Neural progenitor cell (in vitro differentiated cells): ENCODE data around the gene DEAF1.
A peak's percentile ranks its signal among the peaks of the same experiment; 100 is the strongest.

ENCODE experiments used
- EZH2phosphoT487 ChIP-seq: fragments of 200-600 bp; sonication (generic); IDR thresholded peaks from 2 replicates; pipeline ENCODE4 v1.6.1; 2017; ENCODE audit warnings: antibody characterized with exemption
- TF ChIP-seq, protein P1 (sequence below): fragments of 200-600 bp; sonication (generic); IDR thresholded peaks from 2 replicates; pipeline ENCODE4 v1.5.1; 2017; ENCODE audit warnings: antibody characterized with exemption, mild to moderate bottlenecking

DNA sequence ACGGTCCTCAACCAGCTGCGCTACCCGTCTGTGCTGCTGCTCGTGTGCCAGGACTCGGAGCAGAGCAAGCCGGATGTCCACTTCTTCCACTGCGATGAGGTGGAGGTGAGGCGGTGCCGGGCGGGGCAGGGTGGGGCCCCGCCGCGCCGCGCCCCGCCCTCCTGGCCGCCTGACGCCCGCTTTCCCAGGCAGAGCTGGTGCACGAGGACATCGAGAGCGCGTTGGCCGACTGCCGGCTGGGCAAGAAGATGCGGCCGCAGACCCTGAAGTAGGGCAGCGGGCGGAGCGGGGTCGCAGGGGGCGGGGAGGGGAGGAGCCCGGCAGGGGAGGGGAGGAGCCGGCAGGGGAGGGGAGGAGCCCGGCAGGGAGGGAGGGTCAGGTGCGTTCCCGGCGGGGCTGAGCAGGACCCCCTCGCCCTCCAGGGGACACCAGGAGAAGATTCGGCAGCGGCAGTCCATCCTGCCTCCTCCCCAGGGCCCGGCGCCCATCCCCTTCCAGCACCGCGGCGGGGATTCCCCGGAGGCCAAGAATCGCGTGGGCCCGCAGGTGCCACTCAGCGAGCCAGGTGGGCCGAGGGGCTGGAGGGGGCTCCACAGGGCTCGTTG is 25.7 kb upstream of the DEAF1 start:
- TF ChIP-seq EZH2phosphoT487 = no peak
- TF ChIP-seq, protein P1, sequence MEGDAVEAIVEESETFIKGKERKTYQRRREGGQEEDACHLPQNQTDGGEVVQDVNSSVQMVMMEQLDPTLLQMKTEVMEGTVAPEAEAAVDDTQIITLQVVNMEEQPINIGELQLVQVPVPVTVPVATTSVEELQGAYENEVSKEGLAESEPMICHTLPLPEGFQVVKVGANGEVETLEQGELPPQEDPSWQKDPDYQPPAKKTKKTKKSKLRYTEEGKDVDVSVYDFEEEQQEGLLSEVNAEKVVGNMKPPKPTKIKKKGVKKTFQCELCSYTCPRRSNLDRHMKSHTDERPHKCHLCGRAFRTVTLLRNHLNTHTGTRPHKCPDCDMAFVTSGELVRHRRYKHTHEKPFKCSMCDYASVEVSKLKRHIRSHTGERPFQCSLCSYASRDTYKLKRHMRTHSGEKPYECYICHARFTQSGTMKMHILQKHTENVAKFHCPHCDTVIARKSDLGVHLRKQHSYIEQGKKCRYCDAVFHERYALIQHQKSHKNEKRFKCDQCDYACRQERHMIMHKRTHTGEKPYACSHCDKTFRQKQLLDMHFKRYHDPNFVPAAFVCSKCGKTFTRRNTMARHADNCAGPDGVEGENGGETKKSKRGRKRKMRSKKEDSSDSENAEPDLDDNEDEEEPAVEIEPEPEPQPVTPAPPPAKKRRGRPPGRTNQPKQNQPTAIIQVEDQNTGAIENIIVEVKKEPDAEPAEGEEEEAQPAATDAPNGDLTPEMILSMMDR = peak; percentile 8
